Measurements from ENCODE around the gene MEDAG. TPM values are rescaled to one million over a fixed set of nuclear protein-coding genes. Genes with fewer than 3 reads are reported as not detected.

MEDAG gene
- total and polyA plus RNA-seq, 2 donors (not counting 3 experiments of a cell fraction or from before 2014, with no cell fraction given): 27.2 TPM

DNA sequence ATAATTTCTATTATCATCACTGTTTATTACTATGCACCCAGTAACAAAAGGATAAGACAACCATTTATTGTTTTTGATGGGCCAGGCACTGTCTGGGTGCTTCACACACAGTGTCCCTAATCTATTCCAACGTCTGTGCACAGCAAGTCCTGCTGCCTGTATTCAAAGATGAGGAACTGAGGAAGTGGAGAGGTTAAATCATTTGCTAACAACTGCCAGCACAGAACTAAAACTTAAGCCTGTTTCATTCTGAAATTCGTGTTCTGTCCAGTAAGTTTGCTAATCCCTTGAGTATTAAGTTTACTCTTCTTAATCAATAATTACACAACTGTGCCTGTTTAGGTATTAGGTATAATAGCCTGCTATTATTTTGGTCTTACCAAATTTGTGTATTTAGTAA lies 68.3 kb downstream of the MEDAG start:
- H3K27ac ChIP-seq (ENCODE audit: insufficient read depth, low read depth, low read length): no peak overlapping the region
- no peak overlapping the region for H3K4me3 ChIP-seq (replicated peaks in 1 of 3; ENCODE audit: insufficient read depth in 1 of 3, low read depth in 1 of 3, low read length in 3 of 3)
- H3K36me3 ChIP-seq (ENCODE audit: control insufficient read depth in 2 of 2, extremely low read depth in 1 of 2, insufficient read depth in 2 of 2, low read length in 2 of 2): no peaks in the 10 kb centered on the region
- H3K27me3 ChIP-seq (ENCODE audit: control insufficient read depth in 2 of 2, insufficient read depth in 2 of 2, low read length in 2 of 2): peaks cover 0 to 7% of the 10 kb centered on the region in 2 experiments
- intact Hi-C loops (cut with micrococcal nuclease) (no loop called here), dilution Hi-C loops (cut with MboI; ENCODE audit: extremely low pct_ligation_motif_present, low sequenced_read_pairs) (no loop called here)
- no peak for FAIRE-seq
- H3K9me1 ChIP-seq (replicated peaks; ENCODE audit: control insufficient read depth, extremely low read depth, insufficient read depth, low read length): no peaks in the 10 kb centered on the region
- no peak for TF ChIP-seq EZH2 (IDR thresholded peaks at IDR 0.05; ENCODE audit: borderline replicate concordance, low read depth, low read length, severe bottlenecking)
- TF ChIP-seq JUN (IDR thresholded peaks at IDR 0.05; ENCODE audit: borderline replicate concordance, insufficient read depth, insufficient read length, low read depth): no peak
- TF ChIP-seq POLR2A (IDR thresholded peaks at IDR 0.05; ENCODE audit: low read depth, low read length): no peak
- no peak for TF ChIP-seq MYC (IDR thresholded peaks at IDR 0.05; ENCODE audit: low read depth, low read length)
- TF ChIP-seq, protein P1, sequence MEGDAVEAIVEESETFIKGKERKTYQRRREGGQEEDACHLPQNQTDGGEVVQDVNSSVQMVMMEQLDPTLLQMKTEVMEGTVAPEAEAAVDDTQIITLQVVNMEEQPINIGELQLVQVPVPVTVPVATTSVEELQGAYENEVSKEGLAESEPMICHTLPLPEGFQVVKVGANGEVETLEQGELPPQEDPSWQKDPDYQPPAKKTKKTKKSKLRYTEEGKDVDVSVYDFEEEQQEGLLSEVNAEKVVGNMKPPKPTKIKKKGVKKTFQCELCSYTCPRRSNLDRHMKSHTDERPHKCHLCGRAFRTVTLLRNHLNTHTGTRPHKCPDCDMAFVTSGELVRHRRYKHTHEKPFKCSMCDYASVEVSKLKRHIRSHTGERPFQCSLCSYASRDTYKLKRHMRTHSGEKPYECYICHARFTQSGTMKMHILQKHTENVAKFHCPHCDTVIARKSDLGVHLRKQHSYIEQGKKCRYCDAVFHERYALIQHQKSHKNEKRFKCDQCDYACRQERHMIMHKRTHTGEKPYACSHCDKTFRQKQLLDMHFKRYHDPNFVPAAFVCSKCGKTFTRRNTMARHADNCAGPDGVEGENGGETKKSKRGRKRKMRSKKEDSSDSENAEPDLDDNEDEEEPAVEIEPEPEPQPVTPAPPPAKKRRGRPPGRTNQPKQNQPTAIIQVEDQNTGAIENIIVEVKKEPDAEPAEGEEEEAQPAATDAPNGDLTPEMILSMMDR (IDR thresholded peaks at IDR 0.05; ENCODE audit: extremely low read depth in 1 of 2, insufficient read depth in 1 of 2, low read depth in 1 of 2, low read length in 2 of 2): no peak
- no peak for TF ChIP-seq POLR2AphosphoS5 (IDR thresholded peaks at IDR 0.05; ENCODE audit: insufficient read depth, low read depth, low read length)
- no peak for TF ChIP-seq GATA2 (IDR thresholded peaks at IDR 0.05; ENCODE audit: insufficient read depth, insufficient read length, low read depth, low read length)
- TF ChIP-seq FOS (IDR thresholded peaks at IDR 0.05; ENCODE audit: borderline replicate concordance, insufficient read depth, low read length): no peak
- TF ChIP-seq, protein P2, sequence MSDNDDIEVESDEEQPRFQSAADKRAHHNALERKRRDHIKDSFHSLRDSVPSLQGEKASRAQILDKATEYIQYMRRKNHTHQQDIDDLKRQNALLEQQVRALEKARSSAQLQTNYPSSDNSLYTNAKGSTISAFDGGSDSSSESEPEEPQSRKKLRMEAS (IDR thresholded peaks at IDR 0.05; ENCODE audit: insufficient read depth, insufficient read length): no peak
- H3K79me2 ChIP-seq (ENCODE audit: control insufficient read depth, insufficient read depth, low read length): no peaks in the 10 kb centered on the region
- POLR2A ChIA-PET: no interaction called here
- CTCF ChIA-PET: interaction anchor here (0.8 kb wide), 1 partner anchor 40 kb away, joined by 4 read pairs; no protein-coding TSS in a partner anchor
- H3K9me3 ChIP-seq (replicated peaks; ENCODE audit: control insufficient read depth, insufficient read depth, low read length): no peaks in the 10 kb centered on the region
- H2AFZ ChIP-seq (ENCODE audit: low read depth, low read length): no peak overlapping the region
- H3K4me2 ChIP-seq (ENCODE audit: insufficient read depth, low read length): no peak overlapping the region
- DNase-seq (ENCODE audit: low read depth, low spot score): no peak
- H3K4me1 ChIP-seq (ENCODE audit: control insufficient read depth, extremely low read depth, insufficient read depth, low read length): peaks cover 3% of the 10 kb centered on the region
- no peak overlapping the region for H3K9ac ChIP-seq (replicated peaks; ENCODE audit: extremely low read depth, insufficient read depth, low read length)
- no TSS peak for BruUV-seq (replicated peaks)
- no peaks in the 10 kb centered on the region for H4K20me1 ChIP-seq (replicated peaks; ENCODE audit: control insufficient read depth, extremely low read depth, insufficient read depth, low read length)

Other genes with a start within 250 kb of the MEDAG start
- 0.60 TPM in 1 of 2 replicates, not detected in the other for gene ALOX5AP, start 170.7 kb upstream of the MEDAG start, total RNA-seq
- gene ALOX5AP, start 170.7 kb upstream of the MEDAG start, polyA plus RNA-seq: 1.4 and 1.8 TPM in 2 replicates
- not detected in 2 replicates for gene TEX26, start 26.4 kb downstream of the MEDAG start, total RNA-seq
- not detected in 2 replicates for gene TEX26, start 26.4 kb downstream of the MEDAG start, polyA plus RNA-seq

Measured in endothelial cell of umbilical vein (primary cell).